Osteocyte (in vitro differentiated cells): ENCODE data around the gene ZDHHC17. TPM values are rescaled to one million over a fixed set of nuclear protein-coding genes. Genes with fewer than 3 reads are reported as not detected.
"Not testable (repeated sequence)": the region's sequence is repeated elsewhere in the genome, so short reads cannot be mapped to it uniquely, and the experiment has no call there.

Experiments used
- DNase-seq: peaks from one replicate; pipeline ENCODE4 v3.0.0; 2021; ENCODE audit warnings: mixed read lengths; ENCODE audit not compliant: unreplicated experiment; ENCODE audit errors: extremely low spot score
- H3K27ac Mint-ChIP-seq: one replicate; pipeline ENCODE4 v1.8.0; 2021; ENCODE audit warnings: mild to moderate bottlenecking, mixed read lengths; ENCODE audit not compliant: unreplicated experiment
- H3K27me3 Mint-ChIP-seq: one replicate; pipeline ENCODE4 v1.8.0; 2021; ENCODE audit warnings: mixed read lengths; ENCODE audit not compliant: unreplicated experiment
- H3K36me3 Mint-ChIP-seq: one replicate; pipeline ENCODE4 v1.8.0; 2021; ENCODE audit warnings: mixed read lengths; ENCODE audit not compliant: unreplicated experiment
- H3K4me1 Mint-ChIP-seq: one replicate; pipeline ENCODE4 v1.8.0; 2021; ENCODE audit warnings: mixed read lengths; ENCODE audit not compliant: unreplicated experiment
- H3K4me3 Mint-ChIP-seq: one replicate; pipeline ENCODE4 v1.8.0; 2021; ENCODE audit warnings: mild to moderate bottlenecking, moderate library complexity, mixed read lengths; ENCODE audit not compliant: unreplicated experiment
- H3K9me3 Mint-ChIP-seq: one replicate; pipeline ENCODE4 v1.8.0; 2021; ENCODE audit warnings: mixed read lengths; ENCODE audit not compliant: unreplicated experiment
- total RNA-seq: library from RNA; stranded (reverse); gene quantifications from 2 replicates; pipeline ENCODE4 v1.2.1, GENCODE V29; 2021
- TF ChIP-seq, protein P1 (sequence below): fragments of 200-600 bp; sonication (generic); IDR thresholded peaks from 2 replicates; pipeline ENCODE4 v1.5.0; 2021; ENCODE audit warnings: antibody characterized with exemption, mild to moderate bottlenecking, moderate library complexity

Gene ZDHHC17
- total RNA-seq, 1 donor from 2014 or later, result 44.3 TPM

DNA sequence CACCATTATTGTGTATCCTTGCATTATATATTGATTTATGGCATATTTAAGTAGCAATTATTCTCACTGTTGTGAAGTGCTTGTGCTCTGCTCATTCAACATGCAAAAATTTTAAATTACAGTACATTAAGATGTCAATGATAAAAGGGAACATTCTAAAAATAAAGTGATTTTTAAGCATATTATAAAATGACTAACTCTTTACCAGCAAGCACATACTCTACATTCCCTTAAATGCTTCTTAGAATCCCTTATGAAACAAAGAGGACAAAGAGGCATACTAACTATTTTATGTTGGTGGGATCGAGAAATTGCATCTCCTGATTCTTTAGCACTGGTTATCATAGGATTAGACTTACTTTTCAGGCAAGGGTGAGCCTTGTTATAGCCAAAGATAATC lies 46.6 kb upstream of the ZDHHC17 start:
- H3K4me3 Mint-ChIP-seq, result no peak overlapping the region
- no peaks in the 10 kb centered on the region for H3K36me3 Mint-ChIP-seq
- no peaks in the 10 kb centered on the region for H3K27me3 Mint-ChIP-seq
- H3K27ac Mint-ChIP-seq, result no peak overlapping the region
- no peak for DNase-seq
- TF ChIP-seq, protein P1, sequence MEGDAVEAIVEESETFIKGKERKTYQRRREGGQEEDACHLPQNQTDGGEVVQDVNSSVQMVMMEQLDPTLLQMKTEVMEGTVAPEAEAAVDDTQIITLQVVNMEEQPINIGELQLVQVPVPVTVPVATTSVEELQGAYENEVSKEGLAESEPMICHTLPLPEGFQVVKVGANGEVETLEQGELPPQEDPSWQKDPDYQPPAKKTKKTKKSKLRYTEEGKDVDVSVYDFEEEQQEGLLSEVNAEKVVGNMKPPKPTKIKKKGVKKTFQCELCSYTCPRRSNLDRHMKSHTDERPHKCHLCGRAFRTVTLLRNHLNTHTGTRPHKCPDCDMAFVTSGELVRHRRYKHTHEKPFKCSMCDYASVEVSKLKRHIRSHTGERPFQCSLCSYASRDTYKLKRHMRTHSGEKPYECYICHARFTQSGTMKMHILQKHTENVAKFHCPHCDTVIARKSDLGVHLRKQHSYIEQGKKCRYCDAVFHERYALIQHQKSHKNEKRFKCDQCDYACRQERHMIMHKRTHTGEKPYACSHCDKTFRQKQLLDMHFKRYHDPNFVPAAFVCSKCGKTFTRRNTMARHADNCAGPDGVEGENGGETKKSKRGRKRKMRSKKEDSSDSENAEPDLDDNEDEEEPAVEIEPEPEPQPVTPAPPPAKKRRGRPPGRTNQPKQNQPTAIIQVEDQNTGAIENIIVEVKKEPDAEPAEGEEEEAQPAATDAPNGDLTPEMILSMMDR, result no peak
- peaks cover 24% of the 10 kb centered on the region for H3K4me1 Mint-ChIP-seq
- no peaks in the 10 kb centered on the region for H3K9me3 Mint-ChIP-seq

GRCh38 chr12:76719171-76720041 lies 44.5 kb upstream of the ZDHHC17 start:
- Mint-ChIP-seq H3K36me3 (no peaks in the 10 kb centered on the region), H3K9me3 (no peaks in the 10 kb centered on the region), H3K27me3 (no peaks in the 10 kb centered on the region), H3K4me3 (no peak overlapping the region), H3K4me1 (peaks cover 20% of the 10 kb centered on the region), H3K27ac (no peak overlapping the region)
- TF ChIP-seq, protein P1, result no peak
- DNase-seq, result no peak

- TF ChIP-seq, protein P1, result no peak
- DNase-seq, result no peak
- H3K36me3 Mint-ChIP-seq, result no peaks in the 10 kb centered on the region
- H3K9me3 Mint-ChIP-seq, result no peaks in the 10 kb centered on the region
- H3K27me3 Mint-ChIP-seq, result no peaks in the 10 kb centered on the region
- peaks cover 20% of the 10 kb centered on the region for H3K4me1 Mint-ChIP-seq
- H3K4me3 Mint-ChIP-seq, result no peak overlapping the region
- H3K27ac Mint-ChIP-seq, result peak overlapping the region; percentile 10
Measured at GRCh38 chr12:76720068-76720467, 43.8 kb upstream of the ZDHHC17 start.

GRCh38 chr12:76726626-76727025 lies 37.3 kb upstream of the ZDHHC17 start:
- no peaks in the 10 kb centered on the region for H3K9me3 Mint-ChIP-seq
- no peak overlapping the region for H3K4me3 Mint-ChIP-seq
- TF ChIP-seq, protein P1, result no peak
- H3K4me1 Mint-ChIP-seq, result no peaks in the 10 kb centered on the region
- no peaks in the 10 kb centered on the region for H3K36me3 Mint-ChIP-seq
- H3K27ac Mint-ChIP-seq, result no peak overlapping the region
- H3K27me3 Mint-ChIP-seq, result no peaks in the 10 kb centered on the region
- DNase-seq, result no peak

- not testable (repeated sequence) for H3K36me3 Mint-ChIP-seq, H3K27me3 Mint-ChIP-seq, H3K4me3 Mint-ChIP-seq, H3K4me1 Mint-ChIP-seq, DNase-seq, H3K27ac Mint-ChIP-seq
- peaks cover 28% of the 10 kb centered on the region for H3K9me3 Mint-ChIP-seq
Measured at GRCh38 chr12:76732188-76732587, 31.7 kb upstream of the ZDHHC17 start.

GRCh38 chr12:76737689-76738088 lies 26.2 kb upstream of the ZDHHC17 start:
- H3K4me1 Mint-ChIP-seq, DNase-seq, H3K4me3 Mint-ChIP-seq, H3K27ac Mint-ChIP-seq, H3K27me3 Mint-ChIP-seq: not testable (repeated sequence)
- Mint-ChIP-seq H3K36me3 (peaks cover 11% of the 10 kb centered on the region), H3K9me3 (peaks cover 39% of the 10 kb centered on the region)
